Spinal cord (tissue), 10 donors: ENCODE measurements around the gene MORN1. TPM values are rescaled to one million over a fixed set of nuclear protein-coding genes. Genes with fewer than 3 reads are reported as not detected.
A peak's percentile ranks its signal among the peaks of the same experiment; 100 is the strongest.

Source experiments
- DNase-seq, 6 donors: peaks; one replicate each; pipeline versions ENCODE4 v3.0.0 to v3.0.0-alpha.2; 2013 to 2015; ENCODE audit warnings: low spot score in 6 of 6, low read depth in 4 of 6
- H3K27ac ChIP-seq: one replicate; pipeline ENCODE4 v1.5.1; 2013; ENCODE audit warnings: low read depth, low read length, control low read depth
- H3K27me3 ChIP-seq: one replicate; pipeline ENCODE4 v1.6.1; 2013; ENCODE audit warnings: low read length; ENCODE audit not compliant: control insufficient read depth, insufficient read depth
- H3K36me3 ChIP-seq: one replicate; pipeline ENCODE4 v1.6.1; 2013; ENCODE audit warnings: low read length; ENCODE audit not compliant: control insufficient read depth, insufficient read depth
- H3K4me1 ChIP-seq: one replicate; pipeline ENCODE4 v1.6.1; 2013; ENCODE audit warnings: low read length; ENCODE audit not compliant: control insufficient read depth, insufficient read depth
- H3K4me3 ChIP-seq: one replicate; pipeline ENCODE4 v1.5.1; 2013; ENCODE audit warnings: low read depth, low read length, control low read depth
- H3K9me3 ChIP-seq: one replicate; pipeline ENCODE4 v1.6.1; 2013; ENCODE audit warnings: low read length; ENCODE audit not compliant: control insufficient read depth, insufficient read depth
- WGBS: methylation state at CpG from one replicate; pipeline ENCODE4 v1.1.5; 2013; ENCODE audit warnings: missing lambda C conversion rate; ENCODE audit not compliant: insufficient coverage; 5-methylcytosine and 5-hydroxymethylcytosine counted together
- polyA plus RNA-seq, 2 donors: library from polyadenylated mRNA; unstranded; fragments of 120-200 nt; gene quantifications; one replicate each; pipeline ENCODE4 v1.2.1, GENCODE V29; 2013; ENCODE audit not compliant: insufficient read length in 2 of 2
- total RNA-seq, 2 donors: library from RNA; depleted of rRNA in 1 of 2; stranded (reverse); fragments of 120-200 nt in 1 of 2; fragments of >200 nt in 1 of 2; gene quantifications; one replicate each; pipeline versions ENCODE4 v1.2.3 to v1.2.4, GENCODE V29; 2013 to 2014
- donor health status: healthy.

The MORN1 gene
- total and polyA plus RNA-seq, 4 donors: 8.4 to 17.5 (median 12.8) TPM

DNA sequence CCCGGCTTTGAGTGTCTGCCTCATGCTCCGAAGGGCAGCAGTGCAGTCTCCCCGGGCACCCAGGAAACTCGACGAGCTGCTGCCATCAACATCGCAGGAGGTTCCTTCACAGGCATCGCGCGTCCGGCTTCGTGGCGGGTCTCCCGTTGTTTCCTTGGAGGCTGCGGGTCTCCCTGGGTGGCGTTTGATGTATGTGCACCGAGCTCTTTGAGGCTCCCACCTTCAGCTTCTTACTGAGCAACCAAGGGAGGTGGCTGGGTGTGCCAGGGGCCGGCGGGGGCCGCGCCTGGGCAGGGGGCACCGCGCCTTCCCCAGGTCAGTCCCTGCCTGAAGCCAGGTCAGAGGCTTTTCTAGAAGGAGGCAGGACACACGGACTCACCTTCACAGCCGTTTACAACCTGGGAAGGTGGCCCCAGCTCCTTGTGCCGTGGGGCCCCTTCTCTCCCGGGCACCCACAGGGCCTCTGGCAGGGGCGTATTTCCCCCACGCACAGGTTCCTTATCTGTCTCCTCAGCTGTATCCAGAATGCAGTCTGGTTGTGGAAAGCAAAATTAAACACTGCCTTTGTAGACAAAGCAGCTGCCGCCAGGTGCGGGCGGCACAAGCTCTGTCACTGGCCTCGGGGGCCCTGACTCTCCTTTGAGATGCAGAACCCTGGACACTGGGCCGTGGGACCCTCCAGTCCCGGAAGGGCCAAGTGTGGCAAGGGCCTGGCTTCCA is 42.7 kb upstream of the MORN1 start:
- DNase-seq: no peak
- Histone ChIP-seq H3K4me1 (peaks cover 65% of the 10 kb centered on the region), H3K9me3 (no peaks in the 10 kb centered on the region), H3K36me3 (no peaks in the 10 kb centered on the region), H3K4me3 (no peak overlapping the region), H3K27ac (no peak overlapping the region), H3K27me3 (peaks cover 8% of the 10 kb centered on the region)
- WGBS: 54% methylated on average over 31 of the region's 34 CpGs

DNA sequence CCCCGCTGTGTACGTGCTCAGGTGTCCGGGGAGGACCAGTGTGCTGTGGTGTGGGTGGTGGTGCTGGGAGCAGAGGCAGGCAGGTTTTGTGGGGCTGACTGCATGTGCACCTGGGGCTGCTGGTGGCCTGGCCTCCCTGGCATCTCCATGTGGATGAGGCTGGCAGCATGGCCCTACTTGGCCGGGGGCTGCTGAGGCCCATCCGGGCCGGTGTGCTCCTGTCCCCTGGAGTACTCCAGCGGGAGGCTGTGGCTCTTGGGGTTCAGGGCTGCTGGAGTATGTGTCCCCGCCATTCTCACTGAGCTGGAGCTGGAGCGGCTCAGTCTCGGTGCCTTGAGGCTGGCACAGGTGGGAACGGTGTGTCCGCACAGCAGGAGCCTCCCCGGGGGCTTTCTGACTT is 41.8 kb upstream of the MORN1 start:
- Histone ChIP-seq H3K4me1 (peaks cover 58% of the 10 kb centered on the region), H3K36me3 (no peaks in the 10 kb centered on the region), H3K27me3 (peaks cover 8% of the 10 kb centered on the region), H3K27ac (no peak overlapping the region), H3K9me3 (no peaks in the 10 kb centered on the region), H3K4me3 (no peak overlapping the region)
- 77% methylated on average over 11 of the region's 13 CpGs for WGBS
- DNase-seq: no peak

DNA sequence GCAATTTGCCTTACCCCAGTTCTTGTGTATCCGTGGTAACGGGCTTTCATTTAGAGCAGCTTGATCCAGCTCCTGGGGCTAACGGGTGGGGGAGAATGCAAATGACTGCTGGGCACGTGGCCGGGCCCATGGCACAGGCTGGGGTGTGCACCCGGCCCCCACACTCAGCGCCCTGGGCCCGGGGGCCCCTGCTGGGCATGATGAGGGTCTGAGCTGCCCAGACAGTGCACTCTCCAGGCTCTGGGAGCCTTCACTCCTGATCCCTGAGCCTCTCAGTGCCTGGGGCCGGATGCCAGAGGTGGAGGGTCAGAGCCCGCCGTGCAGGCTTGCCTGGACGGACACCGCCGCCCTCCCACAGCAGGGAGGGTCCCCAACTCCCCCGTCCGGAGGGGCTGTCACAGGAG is 41.1 kb upstream of the MORN1 start:
- DNase-seq: peak in 2 of 6 donors; percentile 65 to 76
- H3K9me3 ChIP-seq: no peaks in the 10 kb centered on the region
- no peaks in the 10 kb centered on the region for H3K36me3 ChIP-seq
- H3K27ac ChIP-seq: no peak overlapping the region
- 10% methylated on average over 16 of the region's 16 CpGs for WGBS
- H3K4me3 ChIP-seq: no peak overlapping the region
- peaks cover 8% of the 10 kb centered on the region for H3K27me3 ChIP-seq
- peaks cover 50% of the 10 kb centered on the region for H3K4me1 ChIP-seq

DNA sequence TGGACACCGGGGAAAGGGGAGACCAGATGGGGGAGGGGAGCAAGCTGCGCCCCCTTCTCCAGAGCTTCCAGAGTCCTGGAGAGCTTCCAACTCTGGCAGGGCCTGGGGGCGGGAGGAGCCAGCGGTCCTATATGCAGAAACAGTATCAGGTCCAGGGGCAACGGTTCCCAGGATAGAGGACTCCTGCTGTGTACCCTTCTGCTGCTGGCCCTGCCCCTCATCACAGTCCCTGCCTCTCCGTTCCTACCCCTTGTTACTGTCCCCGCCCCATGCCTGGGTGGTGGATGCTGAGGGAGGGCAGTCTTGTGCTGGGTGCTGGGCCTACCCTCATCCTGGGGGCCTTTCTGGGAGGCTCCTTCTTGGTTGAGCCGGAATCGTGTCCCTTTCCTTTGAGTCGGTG is 40.2 kb upstream of the MORN1 start:
- H3K9me3 ChIP-seq: no peaks in the 10 kb centered on the region
- no peak overlapping the region for H3K4me3 ChIP-seq
- DNase-seq: peak in 1 of 6 donors; percentile 54
- H3K4me1 ChIP-seq: peaks cover 57% of the 10 kb centered on the region
- H3K27me3 ChIP-seq: peaks cover 8% of the 10 kb centered on the region
- WGBS: 37% methylated on average over 7 of the region's 10 CpGs
- H3K36me3 ChIP-seq: no peaks in the 10 kb centered on the region
- no peak overlapping the region for H3K27ac ChIP-seq

DNA sequence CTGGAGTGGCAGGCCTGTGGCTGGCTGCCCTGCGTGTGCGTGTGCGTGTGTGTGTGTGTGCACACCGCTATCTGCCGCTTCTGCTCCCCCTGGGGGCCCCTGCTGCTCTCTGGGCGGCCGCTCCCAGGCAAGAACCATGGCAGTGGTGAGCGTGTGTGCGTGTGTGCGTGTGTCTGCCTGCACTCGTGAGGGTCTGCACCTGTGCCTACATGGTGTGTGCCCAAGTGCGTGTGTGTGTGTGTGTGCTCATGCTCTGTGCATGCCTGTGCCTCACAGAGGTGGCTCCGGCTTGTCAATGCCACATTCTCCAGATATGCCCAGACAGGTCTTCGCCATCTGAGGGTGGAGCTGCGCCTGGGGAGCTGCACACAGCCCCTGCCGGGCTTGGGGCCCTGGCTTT is 39.7 kb upstream of the MORN1 start:
- Histone ChIP-seq H3K4me3 (no peak overlapping the region), H3K9me3 (no peaks in the 10 kb centered on the region), H3K27ac (no peak overlapping the region), H3K27me3 (peaks cover 8% of the 10 kb centered on the region), H3K4me1 (peaks cover 62% of the 10 kb centered on the region), H3K36me3 (no peaks in the 10 kb centered on the region)
- WGBS: 56% methylated on average over 16 of the region's 16 CpGs
- no peak for DNase-seq

DNA sequence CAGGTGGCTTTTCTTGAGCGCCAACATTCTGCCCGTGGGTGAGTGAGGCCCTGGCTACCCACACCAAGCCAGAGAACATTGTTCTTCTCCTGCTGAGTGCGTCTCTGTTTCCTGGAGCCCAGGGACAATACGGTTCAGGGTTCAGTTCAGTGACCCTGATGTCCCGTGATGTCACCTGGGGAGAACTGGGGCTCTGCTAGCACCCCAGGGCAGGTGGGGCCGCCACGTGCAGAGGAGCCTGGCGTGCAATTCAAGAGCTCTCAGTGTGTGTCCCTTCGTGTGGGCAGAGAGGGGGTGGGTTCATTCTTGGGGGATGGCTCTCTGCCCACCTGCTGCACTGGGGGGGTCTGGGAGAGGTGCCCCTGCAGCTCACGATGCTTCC is 39.2 kb upstream of the MORN1 start:
- Histone ChIP-seq H3K4me1 (peaks cover 67% of the 10 kb centered on the region), H3K27ac (no peak overlapping the region)

DNA sequence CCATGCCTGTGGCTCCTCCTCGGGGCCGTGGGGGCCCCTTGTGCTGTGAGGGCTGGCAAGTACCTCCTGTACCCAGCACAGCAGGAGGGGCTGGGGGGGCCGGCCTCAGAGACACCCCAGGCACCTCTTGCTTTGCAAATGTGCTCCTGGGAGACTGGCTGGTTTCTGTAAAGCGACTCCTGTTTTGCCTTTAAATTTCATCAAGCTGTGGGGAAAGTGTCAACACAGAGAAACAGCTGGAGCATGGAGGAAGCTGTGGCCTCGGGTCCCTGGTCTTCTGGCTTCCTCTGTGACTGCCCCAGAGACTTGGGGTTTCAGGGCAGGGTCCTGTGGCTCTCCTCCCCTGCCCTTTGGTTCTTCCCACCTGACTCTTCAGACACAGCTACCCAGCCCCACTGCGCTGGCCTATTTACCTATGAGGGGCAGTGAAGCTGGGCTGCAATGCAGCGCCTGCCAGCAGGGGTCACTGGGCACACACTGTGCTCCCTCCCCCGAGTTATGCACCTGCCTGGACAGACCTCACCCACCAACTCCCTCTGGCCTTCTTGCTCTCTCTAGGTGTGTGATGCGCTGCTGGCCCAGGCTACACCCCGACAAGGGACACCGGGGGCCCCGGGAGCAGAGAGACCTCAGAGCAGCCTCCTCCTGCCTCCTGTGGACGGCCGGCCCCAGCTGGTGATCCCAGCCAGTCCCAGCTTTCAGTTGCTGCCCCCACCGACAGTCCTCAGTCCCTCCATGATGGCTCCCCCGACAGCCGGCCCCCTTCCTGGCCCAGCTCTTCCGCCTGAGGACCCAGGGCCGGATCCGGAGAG is 38.6 kb upstream of the MORN1 start:
- DNase-seq: no peak
- WGBS: 82% methylated on average over 20 of the region's 20 CpGs
- Histone ChIP-seq H3K4me1 (peaks cover 71% of the 10 kb centered on the region), H3K27me3 (peaks cover 6% of the 10 kb centered on the region), H3K36me3 (no peaks in the 10 kb centered on the region), H3K27ac (no peak overlapping the region), H3K9me3 (no peaks in the 10 kb centered on the region), H3K4me3 (no peak overlapping the region)

More for the DNA sequence above, 39.2 kb upstream of the MORN1 start:
- H3K9me3 ChIP-seq: no peaks in the 10 kb centered on the region
- no peak for DNase-seq
- 68% methylated on average over 7 of the region's 10 CpGs for WGBS
- H3K36me3 ChIP-seq: no peaks in the 10 kb centered on the region
- H3K4me3 ChIP-seq: no peak overlapping the region
- peaks cover 8% of the 10 kb centered on the region for H3K27me3 ChIP-seq

DNA sequence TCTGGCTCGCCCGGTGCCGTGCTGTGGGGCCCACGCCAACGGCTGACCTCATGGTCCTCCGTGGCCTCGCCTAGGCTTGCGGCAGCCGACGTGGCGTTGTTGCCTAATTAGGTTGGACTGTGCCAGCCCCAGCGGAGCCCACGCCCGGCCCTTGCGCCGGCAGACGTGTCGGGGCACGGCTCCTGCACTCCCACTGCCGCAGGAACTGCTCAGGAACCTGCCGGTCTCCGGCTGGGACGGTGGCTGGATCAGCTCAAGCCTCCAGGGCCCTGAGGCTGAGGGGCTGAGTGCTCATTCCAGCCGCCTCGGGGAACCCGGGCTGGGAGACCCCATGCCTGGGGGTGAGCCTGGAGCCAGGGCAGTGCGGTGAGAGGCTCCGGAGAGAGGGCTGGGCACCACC is 37.1 kb upstream of the MORN1 start:
- no peak overlapping the region for H3K4me3 ChIP-seq
- H3K27ac ChIP-seq: no peak overlapping the region
- peaks cover 59% of the 10 kb centered on the region for H3K4me1 ChIP-seq
- H3K36me3 ChIP-seq: no peaks in the 10 kb centered on the region
- no peaks in the 10 kb centered on the region for H3K9me3 ChIP-seq
- 95% methylated on average over 28 of the region's 28 CpGs for WGBS
- DNase-seq: no peak
- peaks cover 3% of the 10 kb centered on the region for H3K27me3 ChIP-seq

DNA sequence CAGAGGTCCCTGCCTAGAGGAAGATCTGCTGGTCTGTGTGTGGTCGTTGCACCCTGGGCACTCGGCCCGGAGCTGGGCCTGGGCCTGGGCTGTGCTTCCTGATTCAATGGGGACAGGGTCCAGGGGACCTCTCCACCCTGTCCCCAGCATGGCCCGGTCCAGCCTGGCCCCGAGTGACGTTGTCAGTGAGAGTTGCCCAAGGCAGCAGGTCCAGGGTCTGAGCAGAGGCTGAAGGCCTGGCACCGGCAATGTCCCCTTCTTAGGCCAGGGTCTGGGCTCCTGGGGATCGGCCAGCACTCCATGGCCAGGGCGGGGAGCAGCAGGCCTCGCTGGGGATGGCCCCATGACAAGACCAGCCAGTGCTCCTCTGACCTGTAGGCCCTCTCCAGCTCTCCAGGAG is 36.6 kb upstream of the MORN1 start:
- H3K4me3 ChIP-seq: no peak overlapping the region
- no peaks in the 10 kb centered on the region for H3K36me3 ChIP-seq
- no peaks in the 10 kb centered on the region for H3K9me3 ChIP-seq
- H3K4me1 ChIP-seq: peaks cover 54% of the 10 kb centered on the region
- H3K27ac ChIP-seq: no peak overlapping the region
- WGBS: 89% methylated on average over 10 of the region's 10 CpGs
- H3K27me3 ChIP-seq: peaks cover 3% of the 10 kb centered on the region
- DNase-seq: no peak

DNA sequence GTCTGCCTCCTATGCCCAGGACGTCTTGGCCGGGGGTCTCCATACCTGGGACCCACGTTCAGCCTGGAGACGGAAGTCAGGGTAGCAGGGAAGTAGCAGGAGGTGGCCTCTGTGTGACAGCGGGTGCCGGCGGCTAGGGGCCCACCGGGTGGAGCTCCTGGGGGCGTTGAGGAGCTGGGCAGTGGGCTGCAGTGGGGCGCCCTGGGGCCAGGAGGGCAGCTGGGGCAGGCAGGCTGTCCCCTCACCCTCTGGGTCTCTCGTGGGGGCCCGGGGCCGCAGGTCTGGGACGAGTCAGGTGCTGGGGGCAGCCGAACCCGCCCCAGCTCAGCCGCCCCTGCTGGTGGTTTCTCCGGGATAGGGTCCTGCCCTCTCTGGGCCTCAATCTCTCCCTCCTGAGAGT is 35.7 kb upstream of the MORN1 start:
- H3K4me3 ChIP-seq: no peak overlapping the region
- H3K27ac ChIP-seq: peak overlapping the region; percentile 49
- 89% methylated on average over 18 of the region's 18 CpGs for WGBS
- H3K4me1 ChIP-seq: peaks cover 44% of the 10 kb centered on the region
- no peaks in the 10 kb centered on the region for H3K27me3 ChIP-seq
- DNase-seq: no peak
- no peaks in the 10 kb centered on the region for H3K36me3 ChIP-seq
- no peaks in the 10 kb centered on the region for H3K9me3 ChIP-seq
